ENCODE measurements around the gene APBB2.
A peak's percentile ranks its signal among the peaks of the same experiment; 100 is the strongest.

Gene APBB2

DNA sequence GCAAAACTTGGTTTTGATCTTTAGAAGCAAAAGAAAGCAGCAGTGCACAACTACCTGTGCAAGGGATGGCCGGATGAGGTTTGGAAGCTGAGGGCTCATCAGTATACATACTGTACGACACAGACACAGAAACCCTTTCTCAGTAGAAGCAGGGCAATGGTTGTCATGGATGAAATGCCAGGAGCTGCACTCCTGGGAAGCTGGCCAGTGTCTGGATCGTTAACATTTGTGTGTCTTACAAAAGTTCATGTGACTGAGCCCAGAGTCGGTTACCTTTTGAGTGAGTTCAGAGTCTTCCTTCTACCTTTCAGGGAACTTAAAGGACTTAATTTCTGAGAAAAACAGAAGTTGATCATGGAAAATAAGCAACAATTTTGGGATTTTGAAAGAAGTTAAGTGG lies 230.3 kb downstream of the APBB2 start:
- Histone ChIP-seq H3K9me2 (ENCODE audit: low read depth, low read length) (no peaks in the 10 kb centered on the region), H4K20me1 (ENCODE audit: insufficient read depth, low read length) (no peaks in the 10 kb centered on the region), H3K4me2 (ENCODE audit: low read length) (no peak overlapping the region), H3K36me3 (ENCODE audit: insufficient read depth, low read length) (no peaks in the 10 kb centered on the region), H3K79me2 (ENCODE audit: insufficient read depth, low read length) (no peaks in the 10 kb centered on the region), H3K27ac (ENCODE audit: low read depth, low read length, poor library complexity, severe bottlenecking) (no peak overlapping the region), H3K9ac (ENCODE audit: low read length) (no peak overlapping the region), H3K9me3 (ENCODE audit: low read length) (no peaks in the 10 kb centered on the region), H3K4me3 (ENCODE audit: low read depth, low read length, poor library complexity, severe bottlenecking) (no peak overlapping the region), H3K27me3 (ENCODE audit: insufficient read depth, low read length) (no peaks in the 10 kb centered on the region), H3K4me1 (ENCODE audit: insufficient read depth, low read length, severe bottlenecking) (no peaks in the 10 kb centered on the region), H2AFZ (ENCODE audit: low read length) (no peak overlapping the region), H3F3A (ENCODE audit: insufficient read depth, low read length) (no peaks in the 10 kb centered on the region)
- TF ChIP-seq EZH2 (IDR thresholded peaks at IDR 0.05; ENCODE audit: borderline replicate concordance, low read length) (no peak), CTCF (IDR thresholded peaks at IDR 0.05; ENCODE audit: low read length) (no peak)

DNA sequence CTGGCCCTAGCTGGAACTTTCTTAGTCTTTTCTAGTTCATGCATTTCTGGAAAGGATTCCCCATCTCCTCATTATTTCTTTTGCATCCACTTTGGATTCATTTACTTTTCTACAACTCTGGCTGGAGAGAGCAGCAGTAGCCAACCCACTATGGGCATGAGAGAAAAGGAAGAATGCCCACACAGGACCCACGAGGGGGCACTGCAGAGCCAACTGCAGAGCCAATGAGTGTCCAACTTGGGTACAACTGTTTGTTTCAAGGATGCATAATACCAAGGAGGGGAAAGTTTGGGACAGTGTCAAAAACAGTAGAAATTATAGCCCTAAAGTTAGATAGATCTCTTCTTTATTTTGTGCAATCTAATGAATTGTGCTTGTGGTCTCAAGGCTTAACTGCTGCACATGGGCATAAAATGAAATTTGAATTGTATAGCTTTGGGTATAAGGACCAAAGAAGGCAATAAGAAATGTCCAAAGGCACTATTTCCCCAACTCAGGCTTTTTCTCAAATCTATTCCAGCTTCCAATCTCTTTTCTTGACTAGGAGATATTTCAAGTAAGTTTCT lies 233.9 kb downstream of the APBB2 start:
- no peak overlapping the region for H3K4me3 ChIP-seq (ENCODE audit: low read depth, low read length, poor library complexity, severe bottlenecking)
- no peak overlapping the region for H3K9ac ChIP-seq (ENCODE audit: low read length)
- H3F3A ChIP-seq (ENCODE audit: insufficient read depth, low read length), result no peaks in the 10 kb centered on the region
- no peaks in the 10 kb centered on the region for H3K36me3 ChIP-seq (ENCODE audit: insufficient read depth, low read length)
- no peaks in the 10 kb centered on the region for H4K20me1 ChIP-seq (ENCODE audit: insufficient read depth, low read length)
- H3K79me2 ChIP-seq (ENCODE audit: insufficient read depth, low read length), result no peaks in the 10 kb centered on the region
- peak; percentile 72 for TF ChIP-seq CTCF (IDR thresholded peaks at IDR 0.05; ENCODE audit: low read length)
- TF ChIP-seq EZH2 (IDR thresholded peaks at IDR 0.05; ENCODE audit: borderline replicate concordance, low read length), result no peak
- no peak overlapping the region for H3K27ac ChIP-seq (ENCODE audit: low read depth, low read length, poor library complexity, severe bottlenecking)
- no peak overlapping the region for H3K4me2 ChIP-seq (ENCODE audit: low read length)
- no peaks in the 10 kb centered on the region for H3K27me3 ChIP-seq (ENCODE audit: insufficient read depth, low read length)
- no peaks in the 10 kb centered on the region for H3K4me1 ChIP-seq (ENCODE audit: insufficient read depth, low read length, severe bottlenecking)
- no peaks in the 10 kb centered on the region for H3K9me2 ChIP-seq (ENCODE audit: low read depth, low read length)
- no peak overlapping the region for H2AFZ ChIP-seq (ENCODE audit: low read length)
- H3K9me3 ChIP-seq (ENCODE audit: low read length), result no peaks in the 10 kb centered on the region

- Histone ChIP-seq H3K36me3 (ENCODE audit: insufficient read depth, low read length) (no peaks in the 10 kb centered on the region), H3K9ac (ENCODE audit: low read length) (no peak overlapping the region), H3K4me1 (ENCODE audit: insufficient read depth, low read length, severe bottlenecking) (no peaks in the 10 kb centered on the region), H3K9me2 (ENCODE audit: low read depth, low read length) (no peaks in the 10 kb centered on the region), H3K27me3 (ENCODE audit: insufficient read depth, low read length) (no peaks in the 10 kb centered on the region), H3K79me2 (ENCODE audit: insufficient read depth, low read length) (no peaks in the 10 kb centered on the region), H2AFZ (ENCODE audit: low read length) (no peak overlapping the region), H3F3A (ENCODE audit: insufficient read depth, low read length) (no peaks in the 10 kb centered on the region), H3K4me3 (ENCODE audit: low read depth, low read length, poor library complexity, severe bottlenecking) (no peak overlapping the region), H3K27ac (ENCODE audit: low read depth, low read length, poor library complexity, severe bottlenecking) (no peak overlapping the region), H4K20me1 (ENCODE audit: insufficient read depth, low read length) (no peaks in the 10 kb centered on the region), H3K4me2 (ENCODE audit: low read length) (no peak overlapping the region), H3K9me3 (ENCODE audit: low read length) (no peaks in the 10 kb centered on the region)
- TF ChIP-seq EZH2 (IDR thresholded peaks at IDR 0.05; ENCODE audit: borderline replicate concordance, low read length), result no peak
- TF ChIP-seq CTCF (IDR thresholded peaks at IDR 0.05; ENCODE audit: low read length), result no peak
Measured at GRCh38 chr4:40978548-40978947, 235.8 kb downstream of the APBB2 start.

All from OCI-LY1 (cell line).